ENCODE measurements around the gene MPIG6B.

MPIG6B gene

GRCh38 chr6:31723245-31723979, at the start of gene MPIG6B:
Gene MPIG6B, plus strand, starts transcription at chr6:31723373. Its CDS starts 11 bp downstream, at chr6:31723384.
- DNase-seq, result no peak

GRCh38 chr6:31676322-31676903, 46.8 kb upstream of the MPIG6B start:
- no peak for DNase-seq

- DNase-seq, result no peak
Observed at GRCh38 chr6:31676904-31677303, 46.3 kb upstream of the MPIG6B start.

- no peak for DNase-seq
Observed at GRCh38 chr6:31677955-31678354, 45.2 kb upstream of the MPIG6B start.

DNA sequence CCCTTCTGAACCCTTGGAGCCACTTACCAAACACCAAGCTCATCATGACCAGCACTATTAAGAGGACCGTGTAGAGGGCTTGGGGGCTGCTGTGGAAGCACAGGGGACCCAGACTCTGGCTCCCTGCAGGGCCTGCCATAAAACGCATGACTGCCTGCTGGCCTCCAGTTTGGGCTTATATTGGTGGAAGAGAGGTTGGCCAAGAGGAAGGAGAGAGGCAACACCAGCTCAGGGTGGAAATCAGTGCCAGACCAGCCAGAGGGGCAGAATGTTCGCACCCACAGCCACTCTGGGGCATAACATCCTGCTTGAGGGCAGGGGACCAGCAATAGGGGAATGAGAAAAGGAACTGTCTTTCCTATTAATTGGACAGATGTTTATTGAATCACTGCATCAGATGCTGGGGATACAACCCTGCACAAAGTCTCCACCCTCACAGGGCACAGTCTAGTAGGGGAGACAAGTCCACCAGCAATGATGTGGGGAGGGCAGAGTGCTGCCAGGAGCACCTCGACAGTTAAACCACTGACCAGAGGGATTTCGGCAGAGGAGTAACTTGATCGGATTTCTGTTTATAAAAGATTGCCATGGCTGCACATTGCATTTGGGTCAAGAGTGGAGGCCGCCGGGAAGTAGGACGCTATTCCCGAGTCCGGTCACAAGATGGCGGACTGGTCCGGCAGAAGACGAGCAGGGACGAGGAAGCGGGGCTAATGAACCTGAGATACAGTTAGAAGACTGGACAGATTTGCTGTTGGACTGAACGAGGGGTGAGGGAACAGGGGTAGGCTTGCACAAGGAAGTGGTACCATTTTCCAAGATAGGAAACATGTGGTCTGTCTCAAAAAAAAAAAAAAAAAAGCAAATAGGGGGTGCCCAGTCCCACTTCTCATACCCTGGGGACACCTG, 42.7 kb upstream of the MPIG6B start, which contains the start of gene LY6G5C:
LY6G5C (minus strand) TSS at position 842 of the 909 bp plus-strand sequence; CDS start at position 148, 694 bp downstream.
- DNase-seq, result peak; percentile 76

DNA sequence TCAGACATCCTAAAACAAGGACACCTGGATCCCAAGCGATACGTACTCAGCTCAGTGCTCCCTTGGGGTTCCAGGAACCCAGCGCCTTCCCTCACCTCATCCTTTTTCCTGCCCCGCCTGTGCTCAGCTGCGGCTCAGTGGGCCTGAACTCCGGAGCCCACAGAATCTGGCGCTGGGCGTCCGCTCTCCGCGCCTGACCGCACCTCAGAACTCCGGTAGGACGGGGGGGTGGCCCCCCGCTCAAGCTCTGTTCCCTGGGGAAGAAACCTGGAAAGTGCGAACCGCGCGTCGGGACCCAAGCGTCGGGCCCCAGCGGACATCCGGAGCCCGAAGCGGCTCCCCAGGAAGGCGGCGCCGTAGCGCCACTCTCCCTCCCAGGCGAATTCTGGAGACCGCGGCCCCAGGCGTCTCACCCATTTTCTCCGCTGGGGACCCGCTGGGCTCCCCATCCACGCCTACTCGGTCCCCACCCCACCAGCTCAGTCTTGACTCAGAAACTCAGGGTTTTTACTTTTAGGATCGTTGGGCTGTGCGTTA, 42.0 kb upstream of the MPIG6B start:
- DNase-seq, result peak; percentile 49

- DNase-seq, result no peak
Observed at GRCh38 chr6:31683591-31683990, 39.6 kb upstream of the MPIG6B start.

DNA sequence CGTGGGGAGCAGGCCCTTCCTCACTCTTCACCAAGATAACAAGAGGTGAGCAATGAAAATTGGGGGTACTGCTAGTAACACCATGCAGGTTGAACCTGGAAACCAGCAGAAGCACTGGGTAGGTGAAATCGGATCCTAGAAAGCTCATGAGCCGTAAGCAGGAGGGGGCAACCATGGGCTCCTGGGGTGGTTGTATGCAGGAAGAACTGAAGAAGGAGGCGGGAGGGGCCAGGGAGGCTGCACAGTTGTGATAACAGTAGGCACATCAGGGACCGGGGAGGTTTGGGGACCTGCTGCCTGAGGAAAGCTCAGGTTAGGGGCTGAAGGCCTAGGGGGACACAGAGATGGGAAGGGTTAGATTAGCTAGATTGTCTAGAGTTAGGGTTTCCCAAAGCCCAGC, 36.7 kb upstream of the MPIG6B start:
- DNase-seq, result no peak

- DNase-seq, result no peak
Observed at GRCh38 chr6:31687321-31687720, 35.9 kb upstream of the MPIG6B start.

DNA sequence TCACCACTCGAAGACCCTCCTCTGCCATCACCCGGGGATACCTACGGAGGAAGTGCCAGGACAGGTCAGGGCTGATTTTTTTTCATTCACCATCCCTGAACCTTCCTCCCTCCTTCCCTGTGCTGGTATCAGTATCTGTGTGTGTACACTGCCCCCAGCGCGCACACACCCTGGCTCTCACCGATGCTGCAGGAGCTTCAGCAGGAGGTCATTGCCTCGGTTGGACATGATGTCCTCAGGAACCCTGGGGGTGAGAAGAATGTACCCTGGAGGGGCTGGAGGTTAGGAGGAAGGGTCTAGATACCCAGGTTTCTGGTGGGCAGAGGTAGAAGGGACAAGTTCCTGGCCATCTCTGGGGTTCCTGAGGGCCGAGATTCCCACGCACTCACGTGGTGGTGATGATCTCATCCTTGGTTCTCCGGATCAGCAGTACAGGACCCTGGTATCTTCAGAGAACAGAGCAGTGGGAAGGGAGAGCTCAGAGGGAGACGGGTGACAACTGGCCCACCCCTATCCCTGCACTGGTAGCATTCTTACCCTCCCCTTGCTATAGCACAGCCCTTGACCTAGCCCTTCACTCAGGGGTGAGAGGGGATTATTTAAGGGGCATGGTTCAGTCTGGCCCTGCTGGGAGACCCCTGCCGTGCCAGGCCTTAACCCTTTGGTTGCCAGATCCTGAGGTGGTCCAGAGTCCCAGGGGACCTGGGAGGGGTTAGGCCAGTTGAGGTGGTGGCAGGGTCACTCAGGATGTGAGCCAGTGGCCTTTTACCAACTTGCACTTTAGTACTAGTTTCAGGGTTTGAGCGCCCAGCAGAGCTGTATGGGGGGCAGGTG, 35.1 kb upstream of the MPIG6B start:
- DNase-seq, result no peak

DNA sequence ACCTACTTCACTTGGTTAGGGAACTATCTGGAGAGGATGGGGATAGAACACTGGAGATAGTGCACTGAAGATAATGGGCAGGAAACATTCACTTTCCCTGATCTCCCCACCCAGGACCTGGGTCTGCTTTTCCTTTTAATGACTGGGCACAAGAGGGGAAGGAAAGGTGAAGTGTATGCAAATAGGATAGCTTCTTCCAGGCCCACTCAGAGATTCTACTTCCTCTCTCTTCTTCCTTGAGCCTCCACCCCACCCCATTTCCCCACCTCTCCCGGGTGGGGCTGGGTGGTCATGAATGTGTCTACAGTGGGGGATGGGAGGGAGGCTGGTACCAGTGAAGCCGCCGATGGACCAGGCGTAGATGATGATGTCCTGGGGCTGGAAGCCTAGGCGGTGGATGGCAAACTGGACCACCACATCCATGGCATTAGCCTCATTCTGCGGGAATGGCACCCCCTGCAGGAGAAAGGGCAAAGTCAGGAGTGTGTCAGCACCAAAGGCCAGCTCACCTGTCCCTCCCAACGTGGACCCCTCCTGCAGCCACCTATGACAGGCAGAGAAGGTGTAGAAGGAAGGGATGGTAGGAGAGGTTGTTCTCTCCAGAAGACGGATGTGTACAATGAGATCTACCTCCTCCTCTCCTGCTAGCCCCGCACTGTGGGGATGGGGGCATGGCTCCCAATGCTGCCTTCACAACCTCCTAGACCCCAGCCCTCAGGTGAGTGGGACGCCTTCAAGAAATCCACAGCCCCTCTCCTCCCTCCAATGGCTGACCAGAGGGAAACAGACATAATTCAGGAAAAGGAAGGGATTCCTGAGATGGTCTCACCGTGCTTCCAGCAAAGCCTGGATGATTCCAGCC, 33.7 kb upstream of the MPIG6B start:
- DNase-seq, result no peak

GRCh38 chr6:31690231-31691077, 32.7 kb upstream of the MPIG6B start:
- DNase-seq, result no peak

DNA sequence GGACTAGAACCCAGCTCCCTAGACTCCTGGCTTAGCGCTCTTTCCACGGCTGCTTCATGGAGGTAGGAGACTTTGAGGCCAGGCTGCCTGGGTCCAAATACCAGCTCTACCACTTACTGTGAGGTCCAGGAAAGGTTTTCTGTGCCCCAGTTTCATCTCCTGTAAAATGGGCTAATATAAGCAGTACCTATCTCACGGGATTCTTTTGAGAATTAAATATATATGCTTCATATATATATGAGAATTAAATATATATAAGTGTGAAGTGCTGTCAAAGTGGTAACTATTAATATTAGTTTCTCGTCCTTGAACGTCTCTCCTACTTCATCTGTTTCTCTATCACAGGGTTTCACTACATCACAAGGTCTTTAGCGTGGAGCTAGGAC, 32.1 kb upstream of the MPIG6B start:
- DNase-seq, result no peak

DNA sequence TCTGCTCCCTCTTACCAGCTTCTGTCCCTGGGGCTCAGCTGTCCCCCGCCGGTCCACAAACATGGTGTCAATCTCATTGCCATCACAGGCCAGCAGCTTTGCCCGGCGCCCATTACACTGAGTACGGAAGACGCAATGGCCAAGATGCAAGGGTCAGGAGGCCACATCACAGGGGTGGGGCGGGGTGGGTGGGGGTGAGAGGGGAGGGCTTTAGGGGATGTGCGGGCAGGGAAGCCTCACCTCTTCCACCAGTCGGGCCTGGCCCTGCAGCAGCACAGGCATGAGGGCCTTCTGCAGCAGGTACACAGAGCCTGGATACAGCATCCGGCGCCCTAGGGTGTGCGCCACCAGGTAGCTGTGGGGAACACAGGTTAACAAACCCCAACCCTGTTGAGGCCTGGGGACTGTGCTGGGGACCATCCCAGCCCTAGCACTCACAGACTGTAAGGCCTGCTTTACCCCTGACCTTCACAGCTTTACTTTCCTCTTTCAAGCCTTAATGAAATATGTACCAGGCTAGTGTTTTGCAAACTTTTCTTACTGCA, 31.5 kb upstream of the MPIG6B start:
- DNase-seq, result no peak

- DNase-seq, result no peak
Observed at GRCh38 chr6:31692353-31692752, 30.8 kb upstream of the MPIG6B start.

GRCh38 chr6:31692886-31693285, 30.3 kb upstream of the MPIG6B start:
- DNase-seq, result no peak

- no peak for DNase-seq
Observed at GRCh38 chr6:31693535-31693934, 29.6 kb upstream of the MPIG6B start.

DNA sequence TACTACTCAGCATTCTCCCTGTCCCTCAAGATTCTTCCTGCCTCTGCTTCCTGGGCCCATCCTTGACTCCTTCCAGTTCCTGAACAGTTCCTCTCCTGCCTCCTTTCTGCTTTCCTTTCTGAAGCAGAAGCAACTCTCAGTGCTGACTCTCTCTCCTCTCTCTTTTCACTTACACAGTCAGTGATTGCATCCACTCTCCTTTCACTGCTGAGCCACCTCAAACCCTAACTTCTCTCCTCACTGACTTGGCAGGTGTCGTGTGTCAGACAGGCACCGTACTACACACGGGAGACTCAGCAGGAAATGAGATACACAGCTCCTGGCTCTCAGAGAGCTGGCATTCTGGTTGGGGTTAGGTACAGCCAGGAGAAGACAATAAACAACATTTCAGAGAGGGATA, 25.6 kb upstream of the MPIG6B start:
- DNase-seq, result no peak

DNA sequence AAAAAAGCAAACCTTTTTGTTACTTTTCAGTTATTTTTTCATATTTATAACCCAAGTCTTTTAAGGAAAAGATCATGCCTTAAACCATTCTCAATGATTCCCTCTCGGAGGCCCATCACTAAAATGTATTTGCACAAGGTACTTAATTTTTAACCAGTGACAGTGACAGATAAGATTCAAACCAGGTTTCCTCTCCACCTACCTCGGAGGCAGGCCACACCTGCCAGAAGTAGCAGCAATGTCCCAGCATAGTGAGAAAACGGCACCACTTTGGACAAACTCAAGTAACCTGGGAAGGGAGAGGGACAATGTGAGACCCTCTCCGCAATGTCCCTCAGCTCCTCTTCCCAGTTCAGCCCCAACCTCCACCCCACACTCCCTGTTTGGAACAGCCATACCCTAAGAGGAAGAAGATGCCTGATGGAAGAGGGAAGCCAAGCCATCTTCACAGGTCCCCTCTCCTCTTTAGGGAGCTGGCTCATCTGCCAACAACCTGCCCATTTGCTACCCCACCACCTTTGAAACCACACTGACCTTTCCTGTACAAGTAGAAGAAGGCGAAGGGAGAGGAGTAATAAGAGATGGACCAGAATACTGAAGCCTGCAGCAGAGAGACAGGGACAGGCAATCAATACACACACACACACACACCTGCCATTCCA, 22.3 kb upstream of the MPIG6B start:
- no peak for DNase-seq

Measured in NCI-H1092 treated with DMSO at 0.1 percent for 48 hours (cell line).